IMR-90 (cell line): ENCODE data around the gene PSMD4. TPM values are rescaled to one million over a fixed set of nuclear protein-coding genes. Genes with fewer than 3 reads are reported as not detected.
A peak's percentile ranks its signal among the peaks of the same experiment; 100 is the strongest.

Experiments used
- ATAC-seq: fragments of 200-7000 bp; cut with Tn5 transposase; 2 replicates; pipeline ENCODE4 v1.9.1; 2020; ENCODE audit warnings: low read depth, mild to moderate bottlenecking, moderate library complexity
- BruUV-seq: library from RNA; stranded (reverse); fragments of 400-500 nt; replicated peaks from 2 replicates; lab custom pipeline; 2021; lab: Mats Ljungman, UMichigan
- CTCF ChIA-PET: fragments of 300-600 bp; formaldehyde crosslinking; extraction: SDS; loops from one replicate; lab custom pipeline; 2021; ENCODE audit warnings: antibody characterized with exemption; lab: Yijun Ruan, JAX
- POLR2A ChIA-PET: fragments of 300-600 bp; sonication (Branson Sonifier 250); formaldehyde crosslinking; loops from one replicate; lab custom pipeline; 2022; ENCODE audit warnings: antibody characterized with exemption; ENCODE audit not compliant: unreplicated experiment; lab: Charles Lee
- DNase-seq: peaks from one replicate; pipeline ENCODE4 v3.0.0; 2013
- H2AFZ ChIP-seq: replicated peaks from 2 replicates; pipeline ENCODE3; 2013; ENCODE audit warnings: low read length, mild to moderate bottlenecking; ENCODE audit not compliant: poor library complexity
- H2AK5ac ChIP-seq: 2 replicates; pipeline ENCODE4 v1.6.1; 2013; ENCODE audit warnings: low read depth, low read length, inconsistent platforms
- H2AK9ac ChIP-seq: replicated peaks from 2 replicates; pipeline ENCODE3; 2013; ENCODE audit warnings: mild to moderate bottlenecking, low read depth, low read length, moderate library complexity; ENCODE audit not compliant: poor library complexity
- H2BK120ac ChIP-seq: 2 replicates; pipeline ENCODE4 v1.6.1; 2013; ENCODE audit warnings: low read depth, low read length, inconsistent platforms
- H2BK15ac ChIP-seq: 3 replicates; pipeline ENCODE4 v1.6.1; 2013; ENCODE audit warnings: low read depth, low read length, inconsistent platforms
- H2BK20ac ChIP-seq: 2 replicates; pipeline ENCODE4 v1.6.1; 2013; ENCODE audit warnings: low read depth, mild to moderate bottlenecking, inconsistent platforms, low read length, moderate library complexity
- H2BK5ac ChIP-seq: 2 replicates; pipeline ENCODE4 v1.6.1; 2013; ENCODE audit warnings: mild to moderate bottlenecking, low read depth, low read length, inconsistent platforms; ENCODE audit not compliant: poor library complexity, severe bottlenecking
- H3K14ac ChIP-seq: replicated peaks from 2 replicates; pipeline ENCODE4 v1.6.1; 2013; ENCODE audit warnings: low read depth, low read length, inconsistent platforms
- H3K18ac ChIP-seq: 2 replicates; pipeline ENCODE4 v1.6.1; 2013; ENCODE audit warnings: low read depth, low read length, control low read depth
- H3K23ac ChIP-seq: 2 replicates; pipeline ENCODE4 v1.6.1; 2013; ENCODE audit warnings: low read depth, low read length, inconsistent platforms
- H3K27ac ChIP-seq: 2 replicates; pipeline ENCODE4 v1.5.1; 2013; ENCODE audit warnings: mild to moderate bottlenecking, control low read depth, low read length; ENCODE audit not compliant: insufficient read depth
- H3K27me3 ChIP-seq: 2 replicates; pipeline ENCODE4 v1.6.1; 2013; ENCODE audit warnings: low read length; ENCODE audit not compliant: control insufficient read depth, insufficient read depth
- H3K36me3 ChIP-seq: 2 replicates; pipeline ENCODE4 v1.6.1; 2013; ENCODE audit warnings: low read length, mixed read lengths; ENCODE audit not compliant: control insufficient read depth, insufficient read depth
- H3K4ac ChIP-seq: 2 replicates; pipeline ENCODE4 v1.6.1; 2013; ENCODE audit warnings: low read depth, low read length, inconsistent platforms
- H3K4me1 ChIP-seq: 2 replicates; pipeline ENCODE4 v1.6.1; 2013; ENCODE audit warnings: low read length, mixed read lengths; ENCODE audit not compliant: control insufficient read depth, insufficient read depth
- H3K4me2 ChIP-seq: 2 replicates; pipeline ENCODE4 v1.6.1; 2013; ENCODE audit warnings: low read depth, mild to moderate bottlenecking, control low read depth, low read length, moderate library complexity
- H3K4me3 ChIP-seq: 2 replicates; pipeline ENCODE4 v1.5.1; 2013; ENCODE audit warnings: low read depth, mild to moderate bottlenecking, control low read depth, low read length, moderate library complexity; ENCODE audit not compliant: insufficient read depth
- H3K56ac ChIP-seq: 2 replicates; pipeline ENCODE4 v1.6.1; 2013; ENCODE audit warnings: low read length, inconsistent platforms; ENCODE audit not compliant: insufficient read depth; ENCODE audit errors: extremely low read depth
- H3K79me1 ChIP-seq, 2 experiments: 2 replicates each; pipeline ENCODE4 v1.6.1; 2013; ENCODE audit warnings: low read length in 2 of 2, inconsistent platforms in 1 of 2, low read depth in 1 of 2
- H3K9ac ChIP-seq: 2 replicates; pipeline ENCODE4 v1.6.1; 2013; ENCODE audit warnings: low read depth, low read length, control low read depth
- H3K9me1 ChIP-seq: 2 replicates; pipeline ENCODE4 v1.6.1; 2013; ENCODE audit warnings: low read length, inconsistent platforms; ENCODE audit not compliant: insufficient read depth
- H3K9me3 ChIP-seq: 2 replicates; pipeline ENCODE4 v1.6.1; 2013; ENCODE audit warnings: low read length; ENCODE audit not compliant: control insufficient read depth, insufficient read depth
- H4K20me1 ChIP-seq: 2 replicates; pipeline ENCODE4 v1.6.1; 2013; ENCODE audit warnings: low read length, inconsistent platforms; ENCODE audit not compliant: insufficient read depth
- H4K5ac ChIP-seq: 2 replicates; pipeline ENCODE4 v1.6.1; 2013; ENCODE audit warnings: mild to moderate bottlenecking, low read depth, low read length, control low read depth
- H4K8ac ChIP-seq, 2 experiments: 2 replicates each; pipeline ENCODE4 v1.6.1; 2013; ENCODE audit warnings: low read depth in 2 of 2, low read length in 2 of 2, control low read depth in 1 of 2, inconsistent platforms in 1 of 2
- H4K91ac ChIP-seq: 2 replicates; pipeline ENCODE4 v1.6.1; 2013; ENCODE audit warnings: low read depth, low read length, inconsistent platforms; ENCODE audit not compliant: insufficient read depth
- BHLHE40 ChIP-seq: fragments of 150-350 bp; IDR thresholded peaks from 2 replicates; pipeline ENCODE4 v1.6.1; 2016; ENCODE audit warnings: mild to moderate bottlenecking, low read depth, low read length
- CEBPB ChIP-seq: IDR thresholded peaks from 2 replicates; pipeline ENCODE4 v1.6.1; 2012; ENCODE audit warnings: low read depth, low read length, improper control_type of control experiment
- CHD1 ChIP-seq: IDR thresholded peaks from 2 replicates; pipeline ENCODE4 v1.6.1; 2012; ENCODE audit warnings: low read depth, low read length, improper control_type of control experiment
- CTCF ChIP-seq: conservative IDR thresholded peaks from 2 replicates; pipeline ENCODE4 v1.5.1; 2012; ENCODE audit warnings: mild to moderate bottlenecking, low read depth, low read length, improper control_type of control experiment
- ELK1 ChIP-seq: fragments of 150-350 bp; IDR thresholded peaks from 2 replicates; pipeline ENCODE4 v1.6.1; 2016; ENCODE audit warnings: low read depth, mild to moderate bottlenecking, low read length, moderate library complexity, borderline replicate concordance
- MAFK ChIP-seq: IDR thresholded peaks from 2 replicates; pipeline ENCODE4 v1.6.1; 2012; ENCODE audit warnings: low read depth, low read length, improper control_type of control experiment
- MAZ ChIP-seq: IDR thresholded peaks from 2 replicates; pipeline ENCODE4 v1.6.1; 2012; ENCODE audit warnings: low read depth, mild to moderate bottlenecking, low read length, improper control_type of control experiment, moderate library complexity, borderline replicate concordance
- MXI1 ChIP-seq: IDR thresholded peaks from 2 replicates; pipeline ENCODE4 v1.6.1; 2012; ENCODE audit warnings: low read depth, mild to moderate bottlenecking, low read length, moderate library complexity, borderline replicate concordance
- POLR2A ChIP-seq: IDR thresholded peaks from 2 replicates; pipeline ENCODE4 v1.6.1; 2012; ENCODE audit warnings: mild to moderate bottlenecking, low read depth, low read length
- RAD21 ChIP-seq: IDR thresholded peaks from 2 replicates; pipeline ENCODE4 v1.6.1; 2012; ENCODE audit warnings: low read length, improper control_type of control experiment
- RCOR1 ChIP-seq: IDR thresholded peaks from 2 replicates; pipeline ENCODE4 v1.6.1; 2012; ENCODE audit warnings: mild to moderate bottlenecking, low read length, improper control_type of control experiment; ENCODE audit not compliant: insufficient replicate concordance
- RFX5 ChIP-seq: IDR thresholded peaks from 2 replicates; pipeline ENCODE4 v1.8.0; 2012; ENCODE audit warnings: low read depth, mild to moderate bottlenecking, low read length, moderate library complexity
- SMC3 ChIP-seq: fragments of 150-350 bp; IDR thresholded peaks from 2 replicates; pipeline ENCODE4 v1.6.1; 2016; ENCODE audit warnings: low read depth, mild to moderate bottlenecking, antibody characterized with exemption, low read length, moderate library complexity
- WGBS, 2 experiments: methylation state at CpG; one replicate each; pipeline versions ENCODE4 v1.1.5 to v1.1.7; 2013; ENCODE audit warnings: missing lambda C conversion rate in 2 of 2; ENCODE audit not compliant: insufficient read length in 1 of 2; ENCODE audit errors: extremely low coverage in 2 of 2; 5-methylcytosine and 5-hydroxymethylcytosine counted together
- dilution Hi-C: fragments of 300-500 bp; cut with HindIII; formaldehyde crosslinking; loops from one replicate; pipeline ENCODE4 v1.14.3; 2018; ENCODE audit warnings: low sequenced_read_pairs; ENCODE audit not compliant: unreplicated experiment
- in situ Hi-C: fragments of 300-500 bp; cut with MboI; formaldehyde crosslinking; loops from 3 replicates; pipeline ENCODE4 v1.14.3; 2019; ENCODE audit warnings: low sequenced_read_pairs, inconsistent platforms, mixed read lengths
- intact Hi-C: fragments of 100-400 bp; cut with micrococcal nuclease; formaldehyde crosslinking; loops from 2 replicates; pipeline ENCODE4 v1.10.0; 2022
- polyA plus RNA-seq, 3 experiments: library from polyadenylated mRNA; depleted of rRNA; stranded (reverse); fragments of >200 nt; gene quantifications; 2 replicates each; pipeline ENCODE4 v1.2.3, GENCODE V29; 2012; ENCODE audit warnings: low replicate concordance in 1 of 3
- total RNA-seq: library from RNA; depleted of rRNA; stranded (reverse); fragments of >200 nt; gene quantifications from 2 replicates; pipeline ENCODE4 v1.2.3, GENCODE V29; 2012

PSMD4 gene
- total and polyA plus RNA-seq, 2 of the 4 experiments (the other 2 are of a cell fraction) = 289 to 314 TPM

GRCh38 chr1:151312826-151313225 is 58.3 kb downstream of the PSMD4 start:
- peaks cover 40 to 91% of the 10 kb centered on the region in 2 experiments for H3K79me1 ChIP-seq
- DNase-seq (no peak), ATAC-seq (no peak)
- no peaks in the 10 kb centered on the region for H3K27me3 ChIP-seq
- peak overlapping the region; percentile 74; the same call in 1 of the 2 replicates for H3K23ac ChIP-seq
- H3K9me3 ChIP-seq = no peaks in the 10 kb centered on the region
- in situ Hi-C loops = loop anchor here (25.0 kb wide), 1 partner anchor 674 kb away; the partner anchor contains the start of gene S100A10
- BruUV-seq = no TSS peak
- H3K9me1 ChIP-seq = peaks cover 56% of the 10 kb centered on the region
- intact Hi-C loops = no loop called here
- no peak overlapping the region for H3K4me2 ChIP-seq
- ChIA-PET POLR2A (interaction anchor here (0.6 kb wide), 1 partner anchor 13 kb away, joined by 3 read pairs; no protein-coding TSS in a partner anchor), CTCF (no interaction called here)
- peaks cover 41% of the 10 kb centered on the region for H3K36me3 ChIP-seq
- no peak overlapping the region for H2AFZ ChIP-seq
- H3K4ac ChIP-seq = peak overlapping the region; percentile 78
- no peak overlapping the region for H2AK9ac ChIP-seq
- H3K9ac ChIP-seq = no peak overlapping the region
- peak overlapping the region; percentile 58 for H3K27ac ChIP-seq
- TF ChIP-seq RFX5 (no peak), CTCF (no peak), SMC3 (no peak), MAZ (no peak), RCOR1 (no peak), MXI1 (no peak), ELK1 (no peak), POLR2A (no peak), CHD1 (no peak), RAD21 (no peak), MAFK (no peak), BHLHE40 (no peak), CEBPB (no peak)
- H4K8ac ChIP-seq = no peak overlapping the region; a peak in 1 of 4 replicates
- H4K5ac ChIP-seq = no peak overlapping the region
- H2BK120ac ChIP-seq = peak overlapping the region; percentile 85
- peak overlapping the region; percentile 38; the same call in 1 of the 2 replicates for H3K14ac ChIP-seq
- dilution Hi-C loops = no loop called here
- no peak overlapping the region for H3K4me3 ChIP-seq
- 100% methylated on average over 3 of the region's 8 CpGs; no CpG with 5 or more reads in 1 of the 2 experiments for WGBS, 2 experiments
- H3K56ac ChIP-seq = no peak overlapping the region
- H4K91ac ChIP-seq = peak overlapping the region; percentile 26; the same call in 1 of the 2 replicates
- H2AK5ac ChIP-seq = peak overlapping the region; percentile 69
- H2BK20ac ChIP-seq = peak overlapping the region; percentile 38; the same call in 1 of the 2 replicates
- H3K4me1 ChIP-seq = peaks cover 39% of the 10 kb centered on the region
- H3K18ac ChIP-seq = no peak overlapping the region
- H2BK5ac ChIP-seq = peak overlapping the region; percentile 57
- peak overlapping the region; percentile 82; the same call in 2 of the 3 replicates for H2BK15ac ChIP-seq
- H4K20me1 ChIP-seq = peaks cover 54% of the 10 kb centered on the region
